ENCODE results near the gene BCL11A.

GRCh38 chr2:60470340-60470739 is 83.1 kb downstream of the BCL11A start:
- TF ChIP-seq CTCF (IDR thresholded peaks at IDR 0.05) (no peak), POLR2A (IDR thresholded peaks at IDR 0.05) (no peak)
